HCT116 (cell line): Measurements from ENCODE around the gene HIVEP3. TPM values are rescaled to one million over a fixed set of nuclear protein-coding genes. Genes with fewer than 3 reads are reported as not detected.

ENCODE experiments used
- ATAC-seq: fragments of 200-7000 bp; cut with Tn5 transposase; 2 replicates; pipeline ENCODE4 v1.9.1; 2020; ENCODE audit warnings: mild to moderate bottlenecking, moderate library complexity
- BruUV-seq: library from RNA; stranded (reverse); fragments of 400-500 nt; replicated peaks from 2 replicates; lab custom pipeline; 2021; lab: Mats Ljungman, UMichigan
- CTCF ChIA-PET: fragments of 300-600 bp; sonication (Branson Sonifier 250); formaldehyde crosslinking; loops from one replicate; lab custom pipeline; 2021; ENCODE audit warnings: antibody characterized with exemption; lab: Charles Lee
- POLR2A ChIA-PET: fragments of 300-600, 350-600 bp; sonication (Branson Sonifier 250); formaldehyde crosslinking; loops from one replicate; lab custom pipeline; 2021; ENCODE audit warnings: antibody characterized with exemption; lab: Charles Lee
- RAD21 ChIA-PET, 2 experiments: fragments of 300-600 bp; sonication (Branson Sonifier 250); formaldehyde crosslinking; loops; one replicate each; lab custom pipeline; 2023; ENCODE audit warnings: low total read pairs in 2 of 2; ENCODE audit not compliant: uncharacterized antibody in 2 of 2, unreplicated experiment in 2 of 2, low non-redundant PET in 1 of 2; lab: Charles Lee
- DNase-seq: peaks from one replicate; pipeline ENCODE4 v3.0.0-alpha.2; 2010; ENCODE audit warnings: low read depth, low spot score
- H2AFZ ChIP-seq: fragments of 200-600 bp; shearing (Covaris generic), sonication (generic); 2 replicates; pipeline ENCODE4 v1.6.1; 2017; ENCODE audit warnings: low read depth, mixed run types, mixed read lengths, antibody characterized with exemption, low read length; ENCODE audit not compliant: poor library complexity, severe bottlenecking
- H3K27ac ChIP-seq: 2 replicates; pipeline ENCODE4 v1.5.1; 2012; ENCODE audit warnings: low read depth, low read length
- H3K27me3 ChIP-seq: fragments of 200-600 bp; sonication (generic); 2 replicates; pipeline ENCODE4 v1.6.1; 2016; ENCODE audit warnings: mixed run types, low read length, mixed read lengths; ENCODE audit not compliant: insufficient read depth
- H3K36me3 ChIP-seq, 2 experiments: fragments of 200-500 bp in 1 of 2; fragments of 200-600 bp in 1 of 2; sonication (Bioruptor generic) in 1 of 2; sonication (generic) in 1 of 2; 2 replicates each; pipeline versions ENCODE4 v1.5.1 to v1.6.1; 2014 to 2016; ENCODE audit warnings: low read length in 2 of 2, inconsistent platforms in 1 of 2, mixed read lengths in 1 of 2, mixed run types in 1 of 2; ENCODE audit not compliant: insufficient read depth in 2 of 2, control insufficient read depth in 1 of 2
- H3K4me1 ChIP-seq, 2 experiments: fragments of 200-600 bp in 1 of 2; sonication (generic) in 1 of 2; 2 replicates each; pipeline versions ENCODE4 v1.5.1 to v1.6.1; 2012 to 2017; ENCODE audit warnings: low read length in 2 of 2, inconsistent platforms in 1 of 2, mild to moderate bottlenecking in 1 of 2, mixed read lengths in 1 of 2, mixed run types in 1 of 2, moderate library complexity in 1 of 2; ENCODE audit not compliant: insufficient read depth in 2 of 2, control insufficient read depth in 1 of 2
- H3K4me2 ChIP-seq: fragments of 200-600 bp; sonication (generic); 2 replicates; pipeline ENCODE4 v1.6.1; 2017; ENCODE audit warnings: mixed run types, low read length, mixed read lengths
- H3K4me3 ChIP-seq, 2 experiments: fragments of 200-600 bp in 1 of 2; sonication (generic) in 1 of 2; replicated peaks in 1 of 2; 2 replicates each; pipeline ENCODE4 v1.5.1; 2011 to 2016; ENCODE audit warnings: low read length in 2 of 2, control low read depth in 1 of 2, low read depth in 1 of 2, mild to moderate bottlenecking in 1 of 2, mixed read lengths in 1 of 2, mixed run types in 1 of 2
- H3K79me2 ChIP-seq: fragments of 200-600 bp; sonication (generic); 2 replicates; pipeline ENCODE4 v1.6.1; 2017; ENCODE audit warnings: mild to moderate bottlenecking, mixed run types, low read length, moderate library complexity, mixed read lengths; ENCODE audit not compliant: insufficient read depth
- H3K9ac ChIP-seq: fragments of 200-600 bp; sonication (generic); 2 replicates; pipeline ENCODE4 v1.6.1; 2016; ENCODE audit warnings: low read length, mixed read lengths
- H3K9me2 ChIP-seq: fragments of 200-600 bp; sonication (generic), shearing (Covaris generic); 2 replicates; pipeline ENCODE4 v1.6.1; 2017; ENCODE audit warnings: mixed run types, mild to moderate bottlenecking, moderate library complexity; ENCODE audit not compliant: insufficient read depth
- H3K9me3 ChIP-seq, 2 experiments: fragments of 200-500 bp in 1 of 2; fragments of 200-600 bp in 1 of 2; sonication (Bioruptor generic) in 1 of 2; sonication (generic) in 1 of 2; 2 replicates each; pipeline ENCODE4 v1.6.1; 2014 to 2017; ENCODE audit warnings: low read length in 2 of 2, mixed read lengths in 2 of 2, inconsistent platforms in 1 of 2, low read depth in 1 of 2, mild to moderate bottlenecking in 1 of 2, mixed run types in 1 of 2, moderate library complexity in 1 of 2; ENCODE audit not compliant: control insufficient read depth in 1 of 2, insufficient read depth in 1 of 2
- H4K20me1 ChIP-seq: fragments of 200-600 bp; sonication (generic), shearing (Covaris generic); 2 replicates; pipeline ENCODE4 v1.6.1; 2017; ENCODE audit warnings: mixed run types, mild to moderate bottlenecking, moderate library complexity; ENCODE audit not compliant: insufficient read depth
- CBX3 ChIP-seq: IDR thresholded peaks from 2 replicates; pipeline ENCODE4 v1.6.1; 2012; ENCODE audit warnings: low read depth
- CEBPB ChIP-seq: IDR thresholded peaks from 2 replicates; pipeline ENCODE4 v1.6.1; 2012; ENCODE audit warnings: low read depth
- EGR1 ChIP-seq: IDR thresholded peaks from 2 replicates; pipeline ENCODE4 v1.6.1; 2012; ENCODE audit warnings: low read depth
- ELF1 ChIP-seq: IDR thresholded peaks from 2 replicates; pipeline ENCODE4 v1.6.1; 2012; ENCODE audit warnings: low read depth, borderline replicate concordance
- EZH2phosphoT487 ChIP-seq: fragments of 200-600 bp; IDR thresholded peaks from 2 replicates; pipeline ENCODE4 v1.6.1; 2018; ENCODE audit warnings: antibody characterized with exemption, borderline replicate concordance
- FOSL1 ChIP-seq: IDR thresholded peaks from 2 replicates; pipeline ENCODE4 v1.6.1; 2012; ENCODE audit warnings: low read depth
- MAX ChIP-seq: IDR thresholded peaks from 2 replicates; pipeline ENCODE4 v1.6.1; 2012
- POLR2A ChIP-seq: IDR thresholded peaks from 2 replicates; pipeline ENCODE4 v1.7.0; 2011; ENCODE audit warnings: borderline replicate concordance; ENCODE audit not compliant: insufficient read depth, insufficient read length; ENCODE audit errors: extremely low read depth
- POLR2AphosphoS5 ChIP-seq: IDR thresholded peaks from 2 replicates; pipeline ENCODE4 v1.6.1; 2011; ENCODE audit warnings: mild to moderate bottlenecking, low read depth, low read length, moderate library complexity
- SIN3A ChIP-seq: IDR thresholded peaks from 2 replicates; pipeline ENCODE4 v1.6.1; 2012; ENCODE audit warnings: low read depth
- SRF ChIP-seq: IDR thresholded peaks from 2 replicates; pipeline ENCODE4 v1.6.1; 2012; ENCODE audit warnings: low read depth
- TCF7L2 ChIP-seq: IDR thresholded peaks from 2 replicates; pipeline ENCODE4 v1.7.0; 2011; ENCODE audit warnings: borderline replicate concordance, inconsistent platforms; ENCODE audit not compliant: insufficient read depth, insufficient read length; ENCODE audit errors: extremely low read depth
- YY1 ChIP-seq: IDR thresholded peaks from 2 replicates; pipeline ENCODE4 v1.6.1; 2011; ENCODE audit warnings: low read length, low read depth, moderate library complexity, mild to moderate bottlenecking; ENCODE audit not compliant: insufficient replicate concordance; ENCODE audit errors: extremely low read depth
- ZBTB33 ChIP-seq: IDR thresholded peaks from 2 replicates; pipeline ENCODE4 v1.6.1; 2011; ENCODE audit warnings: mild to moderate bottlenecking, low read length, moderate library complexity; ENCODE audit not compliant: insufficient replicate concordance; ENCODE audit errors: extremely low read depth
- ZFX ChIP-seq: fragments of 450-650 bp; IDR thresholded peaks from 2 replicates; pipeline ENCODE4 v1.6.1; 2017
- ZNF274 ChIP-seq: fragments of 200-500 bp; sonication (Bioruptor generic); IDR thresholded peaks from 2 replicates; pipeline ENCODE4 v1.6.1; 2014; ENCODE audit warnings: mild to moderate bottlenecking, low read depth, low read length, inconsistent platforms
- intact Hi-C: fragments of 100-400 bp; cut with micrococcal nuclease; formaldehyde crosslinking; loops from 2 replicates; pipeline ENCODE4 v1.10.0; 2022
- total RNA-seq: library from RNA; stranded (reverse); gene quantifications from one replicate; pipeline ENCODE4 v1.2.1, GENCODE V29; 2021; ENCODE audit not compliant: unreplicated experiment
- TF ChIP-seq, protein P1 (sequence below): IDR thresholded peaks from 2 replicates; pipeline ENCODE4 v1.6.1; 2012

Gene HIVEP3
- total RNA-seq, 1 experiment from 2014 or later = 7.1 TPM

GRCh38 chr1:41908288-41908895 is 10.3 kb downstream of the HIVEP3 start:
- Histone ChIP-seq H3K27ac (no peak overlapping the region), H3K9me3 (no peaks in the 10 kb centered on the region), H3K36me3 (no peaks in the 10 kb centered on the region), H3K4me3 (no peak overlapping the region), H3K79me2 (no peaks in the 10 kb centered on the region), H4K20me1 (no peaks in the 10 kb centered on the region), H3K9ac (no peak overlapping the region)
- POLR2A ChIA-PET = no interaction called here
- TF ChIP-seq MAX (no peak), SIN3A (no peak), TCF7L2 (no peak), EGR1 (no peak), ZNF274 (no peak), ZFX (no peak), ELF1 (no peak), FOSL1 (no peak), ZBTB33 (no peak), EZH2phosphoT487 (no peak), YY1 (no peak), POLR2AphosphoS5 (no peak), SRF (no peak), CEBPB (no peak), POLR2A (no peak), CBX3 (no peak)
- TF ChIP-seq, protein P1, sequence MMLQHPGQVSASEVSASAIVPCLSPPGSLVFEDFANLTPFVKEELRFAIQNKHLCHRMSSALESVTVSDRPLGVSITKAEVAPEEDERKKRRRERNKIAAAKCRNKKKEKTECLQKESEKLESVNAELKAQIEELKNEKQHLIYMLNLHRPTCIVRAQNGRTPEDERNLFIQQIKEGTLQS = no peak
- TF ChIP-seq, all 23 proteins: peak for 0
- Histone ChIP-seq H3K27me3 (no peaks in the 10 kb centered on the region), H3K4me2 (no peak overlapping the region), H3K9me2 (no peaks in the 10 kb centered on the region), H3K4me1 (0 out of 4 replicates have a peak, but pooled peaks cover 0 to 2% of the 10 kb centered on the region in 2 experiments), H2AFZ (no peak overlapping the region)
- ATAC-seq = no peak
- DNase-seq = no peak
- intact Hi-C loops = no loop called here
- BruUV-seq = no TSS peak
- RAD21 ChIA-PET = no interaction called here
- CTCF ChIA-PET = no interaction called here
